Pancreas (tissue), 10 donors: ENCODE data around the gene ESRRG. TPM values are rescaled to one million over a fixed set of nuclear protein-coding genes. Genes with fewer than 3 reads are reported as not detected.

Experiments used
- ATAC-seq, 4 donors: fragments of 200-7000 bp; cut with Tn5 transposase; one replicate each; pipeline versions ENCODE4 v1.8.0 to v1.9.1; 2020; ENCODE audit warnings: mild to moderate bottlenecking in 4 of 4, moderate library complexity in 4 of 4
- DNase-seq, 6 donors: peaks; one replicate each; pipeline ENCODE4 v3.0.0-alpha.2; 2020
- FAIRE-seq: peaks from 2 replicates; lab custom pipeline; 2012; peaks lifted over from hg19 to GRCh38; lab: Jason Lieb, UNC
- H3K27ac ChIP-seq, 4 donors: fragments of 200-600 bp; sonication (generic); 1 replicate in 3 of 4; 2 replicates in 1 of 4; pipeline versions ENCODE4 v1.5.0 to v1.8.0; 2020
- H3K27me3 ChIP-seq, 4 donors: fragments of 200-600 bp; one replicate each; pipeline ENCODE4 v1.8.0; 2021
- H3K36me3 ChIP-seq, 3 donors: fragments of 200-600 bp; sonication (generic) in 1 of 3; one replicate each; pipeline versions ENCODE4 v1.5.0 to v1.8.0; 2020 to 2021
- H3K4me1 ChIP-seq, 3 donors: fragments of 200-600 bp; one replicate each; pipeline ENCODE4 v1.8.0; 2021
- H3K4me3 ChIP-seq, 4 donors: fragments of 200-600 bp; sonication (generic) in 2 of 4; one replicate each; pipeline versions ENCODE4 v1.5.0 to v1.8.0; 2020 to 2021
- H3K9me3 ChIP-seq, 4 donors: fragments of 200-600 bp; one replicate each; pipeline ENCODE4 v1.8.0; 2021
- CTCF ChIP-seq, 4 donors: fragments of 200-600 bp; sonication (generic) in 3 of 4; IDR thresholded peaks; one replicate each; pipeline versions ENCODE4 v1.5.0 to v1.8.0; 2021; ENCODE audit warnings: antibody characterized with exemption in 4 of 4
- WGBS, 2 donors: extraction: QIAGEN DNeasy Blood & Tissue Kit; methylation state at CpG; one replicate each; pipeline ENCODE4 v1.1.7; 2013; 5-methylcytosine and 5-hydroxymethylcytosine counted together
- intact Hi-C, 3 donors: fragments of 100-400 bp; cut with DNase I; formaldehyde crosslinking; loops; one replicate each; pipeline versions ENCODE4 v1.11.1 to v1.14.2; 2022
- polyA plus RNA-seq, 2 donors: library from polyadenylated mRNA; stranded (reverse); fragments of 200-250 nt; gene quantifications; one replicate each; pipeline ENCODE4 v1.2.3, GENCODE V29; 2013
- total RNA-seq, 6 donors: library from RNA; stranded (reverse); fragmentation: NEBNext Ultra II Directional in 4 of 6; extraction: Animal tissue kit (Norgen Biotek cat#: 25700) in 4 of 6; gene quantifications; one replicate each; pipeline versions ENCODE4 v1.2.1 to v1.2.4, GENCODE V29; 2021 to 2023
- donor health status: healthy with polysubstance abuse.
- donor health status: DM: no; HTN: no; CAD: no; lungs with moderate emphysema.
- donor health status: DM: no; HTN: no; CAD: no.
- donor health status: control.
- donor health status: control.
- donor health status: Bipolar disorder and iron deficiency.
- donor health status: DM: yes; HTN: yes; CAD: no.
- donor health status: DM: no; HTN: no; CAD: no.
- donor health status: DM: no; HTN: no; CAD: no.
- donor health status: DM: yes; HTN: yes; CAD: no.

The ESRRG gene
- total and polyA plus RNA-seq, 8 donors = 3.5 to 14.9 (median 10.4) TPM

GRCh38 chr1:216499581-216500272 lies 223.5 kb downstream of the ESRRG start:
- Histone ChIP-seq H3K4me1 (peaks cover 0 to 8% (median 5%) of the 10 kb centered on the region in 3 donors), H3K4me3 (no peak overlapping the region), H3K36me3 (no peaks in the 10 kb centered on the region), H3K27me3 (no peaks in the 10 kb centered on the region), H3K27ac (no peak overlapping the region), H3K9me3 (no peaks in the 10 kb centered on the region)
- ATAC-seq = peak in 3 of 4 donors; percentile 47 to 56 (median 53)
- WGBS, 2 donors = 13 to 18% methylated on average over 8 of the region's 8 CpGs
- intact Hi-C loops = no loop called here
- TF ChIP-seq CTCF (IDR thresholded peaks at IDR 0.05) = no peak
- DNase-seq = no peak
- no peak for FAIRE-seq

- 85 to 88% methylated on average over 2 of the region's 2 CpGs for WGBS, 2 donors
Observed at GRCh38 chr1:216498277-216498676, 225.0 kb downstream of the ESRRG start.

GRCh38 chr1:216485042-216485441 lies 238.2 kb downstream of the ESRRG start:
- DNase-seq = no peak
- no peaks in the 10 kb centered on the region for H3K27me3 ChIP-seq
- no peaks in the 10 kb centered on the region for H3K36me3 ChIP-seq
- whole genome bisulfite sequencing, 2 donors = 44 to 68% methylated on average over 1 of the region's 1 CpG
- no peak for ATAC-seq
- H3K4me1 ChIP-seq = no peaks in the 10 kb centered on the region
- no peak for TF ChIP-seq CTCF (IDR thresholded peaks at IDR 0.05)
- H3K27ac ChIP-seq = no peak overlapping the region
- no peak overlapping the region for H3K4me3 ChIP-seq
- no peak for FAIRE-seq
- no peaks in the 10 kb centered on the region for H3K9me3 ChIP-seq
- intact Hi-C loops = no loop called here

More at GRCh38 chr1:216498277-216498676, 225.0 kb downstream of the ESRRG start:
- ATAC-seq (no peak), FAIRE-seq (no peak), DNase-seq (no peak)
- H3K4me1 ChIP-seq = peaks cover 0 to 8% (median 5%) of the 10 kb centered on the region in 3 donors
- no peak overlapping the region for H3K27ac ChIP-seq
- H3K9me3 ChIP-seq = no peaks in the 10 kb centered on the region
- H3K27me3 ChIP-seq = no peaks in the 10 kb centered on the region
- intact Hi-C loops = no loop called here
- H3K36me3 ChIP-seq = no peaks in the 10 kb centered on the region
- TF ChIP-seq CTCF (IDR thresholded peaks at IDR 0.05) = no peak
- H3K4me3 ChIP-seq = no peak overlapping the region

- no peak for FAIRE-seq
- Histone ChIP-seq H3K27ac (no peak overlapping the region), H3K4me3 (no peak overlapping the region), H3K4me1 (no peaks in the 10 kb centered on the region), H3K36me3 (no peaks in the 10 kb centered on the region), H3K27me3 (no peaks in the 10 kb centered on the region), H3K9me3 (no peaks in the 10 kb centered on the region)
- 73 to 92% methylated on average over 1 of the region's 1 CpG for WGBS, 2 donors
- intact Hi-C loops = no loop called here
- no peak for TF ChIP-seq CTCF (IDR thresholded peaks at IDR 0.05)
- no peak for DNase-seq
- no peak for ATAC-seq
Observed at GRCh38 chr1:216483672-216484401, 239.4 kb downstream of the ESRRG start.

GRCh38 chr1:216482620-216483019 lies 240.6 kb downstream of the ESRRG start:
- no peak overlapping the region for H3K27ac ChIP-seq
- intact Hi-C loops = no loop called here
- no peaks in the 10 kb centered on the region for H3K36me3 ChIP-seq
- H3K4me3 ChIP-seq = no peak overlapping the region
- no peaks in the 10 kb centered on the region for H3K4me1 ChIP-seq
- no peaks in the 10 kb centered on the region for H3K27me3 ChIP-seq
- no peak for FAIRE-seq
- no peak for TF ChIP-seq CTCF (IDR thresholded peaks at IDR 0.05)
- H3K9me3 ChIP-seq = no peaks in the 10 kb centered on the region
- 60 to 66% methylated on average over 3 of the region's 3 CpGs for WGBS, 2 donors
- no peak for ATAC-seq
- DNase-seq = no peak
